Thyroid gland (tissue), 4 donors: Measurements from ENCODE around the gene INTS7.

Experiments used
- CTCF ChIP-seq, 6 experiments: fragments of 200-600 bp in 3 of 6; fragments of 450-650 bp in 3 of 6; sonication (generic) in 3 of 6; IDR thresholded peaks; one replicate each; pipeline ENCODE4 v1.5.1; 2016 to 2019; ENCODE audit warnings: antibody characterized with exemption in 6 of 6, mild to moderate bottlenecking in 2 of 6, inconsistent platforms in 1 of 6, moderate library complexity in 1 of 6
- POLR2A ChIP-seq, 2 donors: fragments of 450-650 bp; IDR thresholded peaks; one replicate each; pipeline ENCODE4 v1.6.1; 2017; ENCODE audit warnings: antibody characterized with exemption in 2 of 2, mild to moderate bottlenecking in 2 of 2, moderate library complexity in 1 of 2

- no peak for TF ChIP-seq CTCF (IDR thresholded peaks at IDR 0.05)
- no peak for TF ChIP-seq POLR2A (IDR thresholded peaks at IDR 0.05)
These were observed 122.4 kb downstream of the INTS7 start for GRCh38 chr1:211912844-211913432.
